HG03571 (cell line): Measurements from ENCODE around the gene PARN.
"Not testable (repeated sequence)": the region's sequence is repeated elsewhere in the genome, so short reads cannot be mapped to it uniquely, and the experiment has no call there.

Experiments used
- ATAC-seq: cut with Tn5 transposase; IDR thresholded peaks from one replicate; pipeline ENCODE4 v1.9.1; 2021; ENCODE audit not compliant: unreplicated experiment

Gene PARN

GRCh38 chr16:14574698-14575415 lies 55.2 kb downstream of the PARN start:
- ATAC-seq, result not testable (repeated sequence)

GRCh38 chr16:14572535-14572934 lies 57.5 kb downstream of the PARN start:
- ATAC-seq, result no peak

- ATAC-seq, result no peak
These were observed 60.8 kb downstream of the PARN start for GRCh38 chr16:14569213-14569612.

- no peak for ATAC-seq
These were observed 63.5 kb downstream of the PARN start for GRCh38 chr16:14566599-14566998.

GRCh38 chr16:14565688-14566025 lies 64.4 kb downstream of the PARN start:
- no peak for ATAC-seq

- no peak for ATAC-seq
These were observed 65.0 kb downstream of the PARN start for GRCh38 chr16:14564861-14565687.

- ATAC-seq, result no peak
These were observed 65.7 kb downstream of the PARN start for GRCh38 chr16:14564323-14564722.

GRCh38 chr16:14562691-14563491 lies 67.2 kb downstream of the PARN start:
- ATAC-seq, result no peak

- ATAC-seq, result no peak
These were observed 69.5 kb downstream of the PARN start for GRCh38 chr16:14560523-14560922.

- ATAC-seq, result no peak
These were observed 70.2 kb downstream of the PARN start for GRCh38 chr16:14559809-14560241.

- no peak for ATAC-seq
These were observed 76.6 kb downstream of the PARN start for GRCh38 chr16:14553447-14553846.

- ATAC-seq, result no peak
These were observed 80.3 kb downstream of the PARN start for GRCh38 chr16:14549789-14550153.

GRCh38 chr16:14548933-14549788 lies 80.9 kb downstream of the PARN start:
- ATAC-seq, result no peak

- no peak for ATAC-seq
These were observed 84.6 kb downstream of the PARN start for GRCh38 chr16:14545346-14545884.

- ATAC-seq, result not testable (repeated sequence)
These were observed 85.2 kb downstream of the PARN start for GRCh38 chr16:14544846-14545245.

GRCh38 chr16:14539631-14540030 lies 90.4 kb downstream of the PARN start:
- no peak for ATAC-seq

- ATAC-seq, result no peak
These were observed 90.9 kb downstream of the PARN start for GRCh38 chr16:14539156-14539555.

GRCh38 chr16:14538604-14539003 lies 91.5 kb downstream of the PARN start:
- no peak for ATAC-seq

GRCh38 chr16:14531613-14532012 lies 98.4 kb downstream of the PARN start:
- ATAC-seq, result no peak

GRCh38 chr16:14531101-14531500 lies 99.0 kb downstream of the PARN start:
- no peak for ATAC-seq
